GM13977 (cell line): ENCODE data around the gene CAMTA1.

Experiments used
- DNase-seq: peaks from one replicate; pipeline ENCODE4 v3.0.0; 2012; ENCODE audit warnings: low spot score
- in situ Hi-C: fragments of 300-500 bp; cut with MboI; formaldehyde crosslinking; loops from one replicate; pipeline ENCODE4 v1.12.0; 2022; ENCODE audit warnings: low sequenced_read_pairs, low pct_unique_long_range_greater_than_20kb, mixed read lengths, inconsistent platforms; ENCODE audit not compliant: unreplicated experiment
- TF ChIP-seq, protein P1 (sequence below): IDR thresholded peaks from 2 replicates; pipeline ENCODE4 v1.5.1; 2012; ENCODE audit warnings: mild to moderate bottlenecking, control low read depth; ENCODE audit not compliant: insufficient read depth; ENCODE audit errors: extremely low read depth, missing control alignments

CAMTA1 gene

DNA sequence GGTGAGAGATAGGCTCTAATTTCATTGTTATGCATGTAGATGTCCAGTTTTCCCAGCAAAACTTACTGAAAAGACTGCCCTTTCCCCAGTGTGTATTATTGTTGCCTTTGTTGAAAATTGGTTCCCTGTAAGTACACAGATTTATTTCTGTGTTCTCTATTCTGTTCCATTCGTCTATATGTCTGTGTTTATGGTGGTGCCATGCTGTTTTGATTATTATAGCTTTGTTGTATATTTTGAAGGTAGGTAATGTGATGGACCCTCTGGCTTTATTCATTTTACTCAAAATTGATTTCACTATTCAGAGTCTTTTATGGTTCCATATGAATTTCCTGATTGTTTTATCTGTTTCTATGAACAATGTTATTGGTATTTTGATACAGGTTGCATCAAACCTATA is 610.0 kb downstream of the CAMTA1 start:
- DNase-seq: no peak
- in situ Hi-C loops: no loop called here
- TF ChIP-seq, protein P1, sequence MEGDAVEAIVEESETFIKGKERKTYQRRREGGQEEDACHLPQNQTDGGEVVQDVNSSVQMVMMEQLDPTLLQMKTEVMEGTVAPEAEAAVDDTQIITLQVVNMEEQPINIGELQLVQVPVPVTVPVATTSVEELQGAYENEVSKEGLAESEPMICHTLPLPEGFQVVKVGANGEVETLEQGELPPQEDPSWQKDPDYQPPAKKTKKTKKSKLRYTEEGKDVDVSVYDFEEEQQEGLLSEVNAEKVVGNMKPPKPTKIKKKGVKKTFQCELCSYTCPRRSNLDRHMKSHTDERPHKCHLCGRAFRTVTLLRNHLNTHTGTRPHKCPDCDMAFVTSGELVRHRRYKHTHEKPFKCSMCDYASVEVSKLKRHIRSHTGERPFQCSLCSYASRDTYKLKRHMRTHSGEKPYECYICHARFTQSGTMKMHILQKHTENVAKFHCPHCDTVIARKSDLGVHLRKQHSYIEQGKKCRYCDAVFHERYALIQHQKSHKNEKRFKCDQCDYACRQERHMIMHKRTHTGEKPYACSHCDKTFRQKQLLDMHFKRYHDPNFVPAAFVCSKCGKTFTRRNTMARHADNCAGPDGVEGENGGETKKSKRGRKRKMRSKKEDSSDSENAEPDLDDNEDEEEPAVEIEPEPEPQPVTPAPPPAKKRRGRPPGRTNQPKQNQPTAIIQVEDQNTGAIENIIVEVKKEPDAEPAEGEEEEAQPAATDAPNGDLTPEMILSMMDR: no peak

DNA sequence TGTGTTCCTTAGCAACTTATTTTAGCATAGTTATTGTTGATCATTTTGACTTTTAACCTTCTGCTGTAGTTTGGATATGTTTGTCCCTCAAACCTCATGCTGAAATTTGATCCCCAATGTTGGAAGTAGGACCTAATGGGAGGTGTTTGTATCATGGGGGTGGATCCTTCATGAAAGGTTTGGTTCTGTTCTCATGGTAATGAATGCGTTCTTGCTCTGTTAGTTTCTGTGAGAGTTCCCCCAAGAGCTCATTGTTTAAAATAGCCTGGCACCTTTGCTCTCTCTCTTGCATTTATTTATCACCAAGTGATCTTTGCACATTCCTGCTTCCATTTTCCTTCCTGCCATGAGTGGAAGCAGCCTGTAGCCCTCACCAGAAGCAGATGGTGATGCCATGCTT is 613.7 kb downstream of the CAMTA1 start:
- in situ Hi-C loops: no loop called here
- DNase-seq: no peak
- TF ChIP-seq, protein P1: no peak

DNA sequence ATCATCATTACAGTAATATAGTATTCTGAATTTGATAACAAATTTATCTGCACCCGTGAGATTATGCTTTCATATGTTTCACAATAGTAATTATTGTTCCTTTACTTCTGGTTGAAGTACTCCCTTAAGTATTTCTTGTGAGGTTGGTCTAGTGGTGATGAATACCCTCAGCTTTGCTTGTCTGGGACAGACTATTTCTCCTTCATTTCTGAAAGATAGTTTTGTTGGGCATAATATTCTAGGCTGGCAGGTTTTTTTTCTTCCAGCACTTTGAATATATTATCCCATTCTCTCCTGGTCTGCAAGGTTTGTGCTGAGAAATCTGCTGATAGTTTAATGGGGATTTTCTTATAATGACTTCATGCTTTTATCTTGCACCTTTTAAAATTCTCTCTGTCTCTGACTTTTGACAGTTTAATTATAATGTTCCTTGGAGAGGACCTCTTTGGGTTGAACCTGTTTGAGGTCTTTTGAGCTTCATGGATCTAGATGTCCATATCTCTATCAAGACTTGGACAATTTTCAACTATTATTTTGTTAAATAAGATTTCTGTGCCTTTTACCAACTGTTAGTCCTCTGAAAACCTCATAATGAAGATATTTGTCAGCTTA is 614.4 kb downstream of the CAMTA1 start:
- in situ Hi-C loops: no loop called here
- TF ChIP-seq, protein P1: no peak
- DNase-seq: no peak

DNA sequence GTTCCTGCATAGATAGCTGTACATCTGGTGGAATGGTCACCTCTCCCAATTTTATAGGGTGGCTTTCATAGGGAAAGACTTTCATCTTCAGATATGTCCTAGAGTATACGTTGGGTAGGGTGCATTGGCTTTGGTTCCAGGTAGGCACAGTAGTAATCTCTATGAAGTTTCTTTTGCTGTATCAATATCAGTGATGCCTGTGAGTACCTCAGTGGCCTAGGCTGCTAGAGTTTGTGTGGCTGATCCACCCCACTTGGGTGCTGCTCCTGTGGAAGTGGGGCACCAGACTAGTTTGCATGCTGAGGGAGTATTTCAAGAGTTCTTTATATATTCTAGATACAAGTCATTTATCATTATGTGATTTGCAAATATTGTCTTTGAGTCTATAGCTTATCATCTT is 615.3 kb downstream of the CAMTA1 start:
- TF ChIP-seq, protein P1: no peak
- in situ Hi-C loops: no loop called here
- DNase-seq: no peak

DNA sequence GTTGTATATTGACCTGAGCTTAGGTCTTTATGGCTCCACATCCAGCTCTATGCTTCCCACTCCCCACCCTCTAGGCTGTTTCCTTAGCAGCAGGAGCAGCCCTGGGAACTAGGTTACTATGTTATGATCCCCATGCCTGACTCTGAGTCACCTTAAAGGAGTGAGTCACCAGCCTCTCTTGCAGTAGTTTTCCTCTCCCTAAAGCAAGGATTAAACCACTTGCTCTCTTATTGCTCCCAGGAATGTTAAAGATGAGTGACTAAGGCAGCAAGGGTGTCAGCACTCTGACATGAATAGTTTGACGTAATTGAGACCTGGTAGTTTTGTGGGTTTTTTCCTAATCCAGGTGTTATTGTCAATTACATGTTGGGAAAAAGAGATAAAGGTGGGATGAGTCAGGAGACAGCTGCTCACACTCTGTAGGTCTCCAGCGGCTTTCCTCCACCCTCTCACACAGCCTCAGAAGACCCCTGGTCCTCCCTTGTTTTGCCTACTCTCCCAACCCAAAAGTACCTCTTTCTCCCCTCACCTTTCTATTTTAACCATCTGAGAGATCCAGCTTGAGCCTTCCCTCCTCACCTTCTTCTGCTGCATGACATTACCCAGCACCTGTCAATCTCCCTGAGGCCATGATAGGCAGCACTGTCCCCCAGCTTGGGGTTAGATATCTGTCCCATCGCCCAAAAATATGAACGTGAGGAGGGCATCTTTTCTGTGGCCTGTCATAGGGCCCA is 616.7 kb downstream of the CAMTA1 start:
- in situ Hi-C loops: no loop called here
- TF ChIP-seq, protein P1: no peak
- DNase-seq: no peak

DNA sequence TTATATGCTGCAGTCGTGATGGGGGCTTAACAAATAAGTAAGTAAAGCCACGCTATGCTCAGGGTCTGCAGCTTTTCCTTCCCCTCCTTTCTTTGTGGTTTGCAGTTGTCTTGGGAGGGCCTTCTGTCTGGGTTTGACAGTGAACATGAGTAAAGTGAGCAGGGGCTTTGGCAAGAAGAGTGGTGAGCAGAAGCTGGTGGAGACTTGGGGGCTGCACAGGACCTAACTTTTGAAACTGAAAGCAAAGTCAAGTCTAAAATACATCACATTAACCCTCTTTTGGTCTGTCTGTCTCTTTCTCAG is 617.2 kb downstream of the CAMTA1 start:
- in situ Hi-C loops: no loop called here
- TF ChIP-seq, protein P1: no peak

More for the DNA sequence above, 617.2 kb downstream of the CAMTA1 start:
- no peak for DNase-seq
